Measurements from ENCODE around the gene CXADR.
"Not testable (repeated sequence)": the region's sequence is repeated elsewhere in the genome, so short reads cannot be mapped to it uniquely, and the experiment has no call there.

CXADR gene

GRCh38 chr21:17506951-17507350, 5.9 kb upstream of the CXADR start:
- no peak for DNase-seq

- no peak for DNase-seq
Measured at GRCh38 chr21:17507591-17507990, 5.3 kb upstream of the CXADR start.

GRCh38 chr21:17513214-17514123, 626 bp downstream of the CXADR start:
- peak; percentile 14 for DNase-seq

GRCh38 chr21:17514124-17514845, 1.4 kb downstream of the CXADR start:
- DNase-seq, result no peak

GRCh38 chr21:17517008-17517407, 4.2 kb downstream of the CXADR start:
- not testable (repeated sequence) for DNase-seq

- DNase-seq, result no peak
Measured at GRCh38 chr21:17519208-17519738, 6.4 kb downstream of the CXADR start.

- no peak for DNase-seq
Measured at GRCh38 chr21:17519965-17520609, 7.2 kb downstream of the CXADR start.

- DNase-seq, result no peak
Measured at GRCh38 chr21:17523007-17523451, 10.2 kb downstream of the CXADR start.

GRCh38 chr21:17523979-17524494, 11.2 kb downstream of the CXADR start:
- DNase-seq, result not testable (repeated sequence)

GRCh38 chr21:17524635-17525034, 11.8 kb downstream of the CXADR start:
- no peak for DNase-seq

GRCh38 chr21:17526776-17527175, 13.9 kb downstream of the CXADR start:
- DNase-seq, result no peak

GRCh38 chr21:17527240-17527639, 14.4 kb downstream of the CXADR start:
- no peak for DNase-seq

GRCh38 chr21:17527711-17528110, 14.9 kb downstream of the CXADR start:
- DNase-seq, result no peak

GRCh38 chr21:17529648-17530047, 16.8 kb downstream of the CXADR start:
- no peak for DNase-seq

GRCh38 chr21:17532292-17532691, 19.4 kb downstream of the CXADR start:
- no peak for DNase-seq

- DNase-seq, result no peak
Measured at GRCh38 chr21:17536381-17536780, 23.5 kb downstream of the CXADR start.

GRCh38 chr21:17537299-17537698, 24.5 kb downstream of the CXADR start:
- no peak for DNase-seq

GRCh38 chr21:17538576-17538975, 25.7 kb downstream of the CXADR start:
- DNase-seq, result no peak

- no peak for DNase-seq
Measured at GRCh38 chr21:17539323-17539722, 26.5 kb downstream of the CXADR start.

GRCh38 chr21:17539743-17540341, 27.0 kb downstream of the CXADR start:
- DNase-seq, result no peak

GRCh38 chr21:17540530-17540929, 27.7 kb downstream of the CXADR start:
- no peak for DNase-seq

- no peak for DNase-seq
Measured at GRCh38 chr21:17542371-17543011, 29.6 kb downstream of the CXADR start.

All from activated CD4-positive, alpha-beta T cell treated with anti-CD3 and anti-CD28 coated beads, Interleukin-2, amount 50 U/mL, for 1 hour (primary cell).